ENCODE data around the gene KDM4F. TPM values are rescaled to one million over a fixed set of nuclear protein-coding genes. Genes with fewer than 3 reads are reported as not detected.

KDM4F gene
- total RNA-seq, 6 experiments from 2014 or later: not detected

DNA sequence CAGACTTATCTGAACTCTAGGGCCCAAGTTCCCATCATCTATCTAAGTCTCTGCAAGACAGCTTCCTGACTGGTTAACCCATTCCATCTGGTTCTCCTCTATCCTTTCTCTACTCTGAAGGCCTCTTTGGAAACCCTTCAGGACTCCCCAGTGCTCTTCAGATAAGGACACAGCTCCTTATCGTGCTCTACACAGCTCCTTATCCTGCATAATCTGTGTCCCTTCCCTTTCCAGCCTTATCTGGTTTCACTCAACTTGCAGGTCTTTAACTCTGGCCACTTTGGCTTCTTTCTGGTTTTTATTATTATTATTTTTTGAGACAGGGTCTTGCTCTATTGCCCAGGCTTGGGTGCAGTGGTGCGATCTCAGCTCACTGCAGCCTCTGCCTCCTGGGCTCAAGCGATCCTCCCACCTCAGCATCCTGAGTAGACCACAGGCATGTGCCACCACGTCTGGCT, 51.0 kb downstream of the KDM4F start:
- Histone ChIP-seq H3K4me3 (no peak overlapping the region), H3K36me3 (no peaks in the 10 kb centered on the region), H3K27me3 (no peaks in the 10 kb centered on the region), H3K27ac (no peak overlapping the region), H3K4me1 (no peaks in the 10 kb centered on the region), H3K9me3 (no peaks in the 10 kb centered on the region)
- DNase-seq (no peak), ATAC-seq (no peak)
- no peak for TF ChIP-seq POLR2A (IDR thresholded peaks at IDR 0.05)
- TF ChIP-seq, protein P1, sequence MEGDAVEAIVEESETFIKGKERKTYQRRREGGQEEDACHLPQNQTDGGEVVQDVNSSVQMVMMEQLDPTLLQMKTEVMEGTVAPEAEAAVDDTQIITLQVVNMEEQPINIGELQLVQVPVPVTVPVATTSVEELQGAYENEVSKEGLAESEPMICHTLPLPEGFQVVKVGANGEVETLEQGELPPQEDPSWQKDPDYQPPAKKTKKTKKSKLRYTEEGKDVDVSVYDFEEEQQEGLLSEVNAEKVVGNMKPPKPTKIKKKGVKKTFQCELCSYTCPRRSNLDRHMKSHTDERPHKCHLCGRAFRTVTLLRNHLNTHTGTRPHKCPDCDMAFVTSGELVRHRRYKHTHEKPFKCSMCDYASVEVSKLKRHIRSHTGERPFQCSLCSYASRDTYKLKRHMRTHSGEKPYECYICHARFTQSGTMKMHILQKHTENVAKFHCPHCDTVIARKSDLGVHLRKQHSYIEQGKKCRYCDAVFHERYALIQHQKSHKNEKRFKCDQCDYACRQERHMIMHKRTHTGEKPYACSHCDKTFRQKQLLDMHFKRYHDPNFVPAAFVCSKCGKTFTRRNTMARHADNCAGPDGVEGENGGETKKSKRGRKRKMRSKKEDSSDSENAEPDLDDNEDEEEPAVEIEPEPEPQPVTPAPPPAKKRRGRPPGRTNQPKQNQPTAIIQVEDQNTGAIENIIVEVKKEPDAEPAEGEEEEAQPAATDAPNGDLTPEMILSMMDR (IDR thresholded peaks at IDR 0.05): no peak
- intact Hi-C loops (cut with DNase I): no loop called here
- 91% methylated on average over 4 of the region's 4 CpGs for WGBS (ENCODE audit: insufficient coverage, low coverage, low lambda C conversion rate, missing lambda C conversion rate)

Other genes starting within 250 kb of the KDM4F start
- gene CWC15, start 75.9 kb upstream of the KDM4F start, total RNA-seq: 10 to 100 TPM; 23.5 to 31.0 (median 26.7) TPM
- gene KDM4D, start 75.7 kb upstream of the KDM4F start, total RNA-seq: under 1 TPM; 0.07 to 0.80 (median 0.18) TPM
- not detected for gene KDM4E, start 24.2 kb upstream of the KDM4F start, total RNA-seq
- 10 to 100 TPM; 12.5 to 25.1 (median 19.9) TPM for gene SRSF8, start 17.5 kb downstream of the KDM4F start, total RNA-seq
- 1 to 10 TPM; 3.8 to 8.0 (median 6.2) TPM for gene ENDOD1, start 40.4 kb downstream of the KDM4F start, total RNA-seq
- gene SESN3, start 181.8 kb downstream of the KDM4F start, total RNA-seq: 1 to 10 TPM; 2.8 to 8.8 (median 5.5) TPM

Data from right lobe of liver (tissue), 6 donors.